Mesendoderm (in vitro differentiated cells): ENCODE data around the gene PNMA5.

Experiments used
- DNase-seq: peaks from one replicate; pipeline ENCODE4 v3.0.0; 2013
- H2AK5ac ChIP-seq: 2 replicates; pipeline ENCODE4 v1.6.1; 2013; ENCODE audit warnings: low read length, inconsistent platforms
- H2BK120ac ChIP-seq: 2 replicates; pipeline ENCODE4 v1.6.1; 2013; ENCODE audit warnings: low read depth, mild to moderate bottlenecking, low read length, moderate library complexity, mixed read lengths
- H2BK15ac ChIP-seq: replicated peaks from 2 replicates; pipeline ENCODE4 v1.6.1; 2013; ENCODE audit warnings: low read depth, mild to moderate bottlenecking, moderate library complexity
- H2BK5ac ChIP-seq: 2 replicates; pipeline ENCODE4 v1.6.1; 2013; ENCODE audit warnings: low read length, inconsistent platforms
- H3K18ac ChIP-seq: 2 replicates; pipeline ENCODE4 v1.6.1; 2013; ENCODE audit warnings: mild to moderate bottlenecking, low read length, mixed read lengths
- H3K23ac ChIP-seq: one replicate; pipeline ENCODE4 v1.6.1; 2013; ENCODE audit warnings: low read length
- H3K27ac ChIP-seq: 2 replicates; pipeline ENCODE4 v1.5.1; 2013; ENCODE audit warnings: low read depth, mild to moderate bottlenecking, inconsistent platforms, low read length, moderate library complexity
- H3K27me3 ChIP-seq: 2 replicates; pipeline ENCODE4 v1.6.1; 2013; ENCODE audit warnings: low read length, control low read depth, mild to moderate bottlenecking, inconsistent platforms; ENCODE audit not compliant: insufficient read depth, poor library complexity
- H3K36me3 ChIP-seq: 2 replicates; pipeline ENCODE4 v1.6.1; 2013; ENCODE audit warnings: low read length, inconsistent platforms; ENCODE audit not compliant: control insufficient read depth, insufficient read depth
- H3K4ac ChIP-seq: one replicate; pipeline ENCODE4 v1.6.1; 2013; ENCODE audit warnings: low read depth, mild to moderate bottlenecking, low read length, moderate library complexity
- H3K4me1 ChIP-seq: 2 replicates; pipeline ENCODE4 v1.6.1; 2013; ENCODE audit warnings: low read depth, low read length, inconsistent platforms; ENCODE audit not compliant: control insufficient read depth
- H3K4me2 ChIP-seq: 2 replicates; pipeline ENCODE4 v1.6.1; 2013; ENCODE audit warnings: low read length
- H3K4me3 ChIP-seq: 2 replicates; pipeline ENCODE4 v1.5.1; 2013; ENCODE audit warnings: mild to moderate bottlenecking, low read length
- H3K56ac ChIP-seq: one replicate; pipeline ENCODE4 v1.6.1; 2013; ENCODE audit warnings: low read length
- H3K79me1 ChIP-seq: 2 replicates; pipeline ENCODE4 v1.6.1; 2013; ENCODE audit warnings: low read length, inconsistent platforms
- H3K79me2 ChIP-seq: 2 replicates; pipeline ENCODE4 v1.6.1; 2013; ENCODE audit warnings: mild to moderate bottlenecking, low read length; ENCODE audit not compliant: control insufficient read depth, insufficient read depth
- H3K9ac ChIP-seq: 2 replicates; pipeline ENCODE4 v1.6.1; 2013; ENCODE audit warnings: low read length, inconsistent platforms
- H4K5ac ChIP-seq: one replicate; pipeline ENCODE4 v1.6.1; 2013; ENCODE audit warnings: low read length
- H4K8ac ChIP-seq: one replicate; pipeline ENCODE4 v1.6.1; 2013; ENCODE audit warnings: low read depth, mild to moderate bottlenecking, control low read depth, low read length, moderate library complexity
- WGBS: extraction: QIAGEN DNeasy Blood & Tissue Kit; methylation state at CpG from one replicate; pipeline ENCODE4 v1.1.7; 2013; ENCODE audit warnings: low lambda C conversion rate, missing lambda C conversion rate; ENCODE audit not compliant: insufficient coverage; ENCODE audit errors: extremely low coverage; 5-methylcytosine and 5-hydroxymethylcytosine counted together

The PNMA5 gene

DNA sequence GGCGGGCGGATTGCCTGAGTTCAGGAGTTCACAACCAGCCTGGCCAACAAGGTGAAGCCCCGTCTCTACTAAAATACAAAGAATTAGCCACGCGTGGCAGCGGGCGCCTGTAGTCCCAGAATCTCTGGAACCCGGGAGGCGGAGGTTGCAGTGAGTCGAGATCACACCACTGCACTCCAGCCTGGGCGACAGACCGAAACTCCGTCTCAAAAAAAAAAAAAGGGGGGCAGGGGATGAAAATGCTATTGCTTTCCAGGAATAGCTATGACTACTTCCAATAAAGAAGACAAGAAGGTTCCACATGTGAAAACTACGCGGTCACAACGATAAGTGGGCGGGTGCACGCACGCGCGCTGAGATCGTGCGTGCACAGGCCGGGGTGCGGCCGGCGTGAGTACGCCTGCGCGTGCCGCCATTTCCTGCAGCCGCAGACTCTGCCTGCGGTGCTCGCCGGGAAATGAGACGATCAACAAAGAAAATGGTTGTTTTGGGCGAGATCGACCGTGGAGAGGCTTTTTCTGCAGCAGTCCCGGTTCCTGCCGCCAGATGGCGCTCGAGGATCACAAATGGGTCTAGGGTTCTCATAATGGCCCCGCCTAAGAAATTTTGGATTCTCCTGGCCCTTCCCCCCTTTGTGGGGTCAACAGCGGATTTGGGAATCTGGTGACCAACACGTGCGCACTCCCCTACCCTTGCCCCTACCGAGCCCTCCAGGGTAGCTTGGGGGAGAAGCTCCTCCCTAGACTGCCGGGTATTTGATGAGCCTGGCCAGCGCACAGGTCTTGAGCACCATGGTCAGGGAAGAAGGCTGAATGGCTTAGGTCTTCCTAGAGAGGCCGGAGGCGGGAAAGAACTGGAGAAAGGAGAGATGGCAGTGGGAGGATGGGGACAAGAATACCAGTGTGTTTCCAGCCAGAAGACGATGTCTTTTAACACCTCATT lies 35.1 kb downstream of the PNMA5 start:
- Histone ChIP-seq H3K79me1 (no peaks in the 10 kb centered on the region), H3K27me3 (no peaks in the 10 kb centered on the region), H2BK5ac (no peak overlapping the region), H2BK120ac (no peak overlapping the region), H3K56ac (peak overlapping the region; percentile 78), H3K23ac (no peak overlapping the region), H3K9ac (peak overlapping the region; percentile 54), H3K27ac (no peak overlapping the region), H4K8ac (peak overlapping the region; percentile 81), H3K79me2 (no peaks in the 10 kb centered on the region), H3K4me1 (no peaks in the 10 kb centered on the region), H4K5ac (no peak overlapping the region), H3K4me2 (no peak overlapping the region), H3K4ac (no peak overlapping the region), H2AK5ac (no peak overlapping the region), H3K4me3 (no peak overlapping the region), H2BK15ac (no peak overlapping the region), H3K18ac (no peak overlapping the region), H3K36me3 (no peaks in the 10 kb centered on the region)
- DNase-seq = peak; percentile 88
- WGBS = no CpG with 5 or more reads among the region's 53 CpGs

- no peak overlapping the region for H3K18ac ChIP-seq
- H3K36me3 ChIP-seq = no peaks in the 10 kb centered on the region
- no peak overlapping the region for H2BK5ac ChIP-seq
- H2BK120ac ChIP-seq = no peak overlapping the region
- H3K4me3 ChIP-seq = no peak overlapping the region
- H3K79me2 ChIP-seq = no peaks in the 10 kb centered on the region
- no peak overlapping the region for H2BK15ac ChIP-seq
- H3K56ac ChIP-seq = peak overlapping the region; percentile 25
- H3K4me2 ChIP-seq = no peak overlapping the region
- H3K79me1 ChIP-seq = no peaks in the 10 kb centered on the region
- H4K5ac ChIP-seq = peak overlapping the region; percentile 91
- no peak overlapping the region for H3K4ac ChIP-seq
- DNase-seq = peak; percentile 1
- no CpG with 5 or more reads among the region's 5 CpGs for whole genome bisulfite sequencing
- peak overlapping the region; percentile 81 for H4K8ac ChIP-seq
- H3K9ac ChIP-seq = no peak overlapping the region
- H3K23ac ChIP-seq = no peak overlapping the region
- H3K4me1 ChIP-seq = no peaks in the 10 kb centered on the region
- H2AK5ac ChIP-seq = no peak overlapping the region
- H3K27ac ChIP-seq = no peak overlapping the region
- H3K27me3 ChIP-seq = no peaks in the 10 kb centered on the region
These were observed 35.9 kb downstream of the PNMA5 start for GRCh38 chrX:152958047-152958446.

DNA sequence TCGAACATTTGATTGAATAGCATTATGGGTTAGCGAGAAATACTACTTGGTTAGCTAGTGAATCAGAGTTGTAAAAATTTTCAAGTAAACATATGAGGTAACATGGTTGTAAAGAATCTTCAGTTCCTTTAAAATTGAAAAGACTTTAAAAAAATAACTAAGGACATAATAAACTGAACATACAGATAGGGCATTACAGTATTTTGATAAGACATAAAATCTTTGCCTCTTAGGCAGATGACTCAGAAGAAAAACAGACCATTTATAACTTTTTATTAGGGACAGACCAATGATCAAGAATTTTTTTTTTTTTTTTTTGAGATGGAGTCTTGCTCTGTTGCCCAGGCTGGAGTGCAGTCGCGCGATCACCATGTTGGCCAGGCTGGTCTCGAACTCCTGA lies 43.1 kb downstream of the PNMA5 start:
- Histone ChIP-seq H3K36me3 (no peaks in the 10 kb centered on the region), H4K5ac (no peak overlapping the region), H3K4ac (no peak overlapping the region), H2BK120ac (no peak overlapping the region), H3K27ac (no peak overlapping the region), H3K18ac (no peak overlapping the region), H3K4me1 (no peaks in the 10 kb centered on the region), H3K4me3 (no peak overlapping the region), H3K23ac (no peak overlapping the region), H2BK15ac (no peak overlapping the region), H2AK5ac (no peak overlapping the region), H3K79me2 (no peaks in the 10 kb centered on the region), H3K9ac (no peak overlapping the region), H4K8ac (no peak overlapping the region), H2BK5ac (no peak overlapping the region), H3K56ac (no peak overlapping the region), H3K79me1 (no peaks in the 10 kb centered on the region), H3K27me3 (no peaks in the 10 kb centered on the region), H3K4me2 (no peak overlapping the region)
- DNase-seq = no peak
- no CpG with 5 or more reads among the region's 6 CpGs for WGBS

DNA sequence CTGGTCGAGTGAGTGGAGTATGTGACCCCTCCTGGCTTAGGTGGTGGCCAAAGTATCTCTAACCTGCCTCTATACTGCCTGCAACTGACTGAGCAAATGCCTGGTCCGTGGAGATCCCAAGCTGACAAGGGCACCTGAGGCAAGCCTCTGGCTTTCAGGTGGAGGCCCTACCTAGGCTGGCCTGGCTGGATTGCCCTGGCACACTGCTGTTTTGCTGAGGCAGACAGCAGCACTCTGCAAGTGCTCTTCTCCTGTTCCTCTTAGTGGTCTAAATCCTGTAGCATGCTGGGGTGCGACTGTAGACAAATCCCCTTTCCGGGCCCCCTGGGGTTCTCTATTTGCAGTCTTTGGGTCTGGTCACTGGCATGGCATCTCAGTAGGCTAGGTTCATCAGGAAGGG lies 44.8 kb downstream of the PNMA5 start:
- Histone ChIP-seq H3K23ac (no peak overlapping the region), H2AK5ac (no peak overlapping the region), H3K36me3 (no peaks in the 10 kb centered on the region), H3K9ac (no peak overlapping the region), H3K79me2 (no peaks in the 10 kb centered on the region), H3K27ac (no peak overlapping the region), H2BK120ac (no peak overlapping the region), H3K27me3 (no peaks in the 10 kb centered on the region), H3K56ac (no peak overlapping the region), H3K4me3 (no peak overlapping the region), H3K4me2 (no peak overlapping the region), H4K8ac (no peak overlapping the region), H3K18ac (no peak overlapping the region), H3K4ac (no peak overlapping the region), H3K79me1 (no peaks in the 10 kb centered on the region), H2BK15ac (no peak overlapping the region), H4K5ac (no peak overlapping the region), H2BK5ac (no peak overlapping the region), H3K4me1 (no peaks in the 10 kb centered on the region)
- no CpG with 5 or more reads among the region's 4 CpGs for WGBS
- no peak for DNase-seq

DNA sequence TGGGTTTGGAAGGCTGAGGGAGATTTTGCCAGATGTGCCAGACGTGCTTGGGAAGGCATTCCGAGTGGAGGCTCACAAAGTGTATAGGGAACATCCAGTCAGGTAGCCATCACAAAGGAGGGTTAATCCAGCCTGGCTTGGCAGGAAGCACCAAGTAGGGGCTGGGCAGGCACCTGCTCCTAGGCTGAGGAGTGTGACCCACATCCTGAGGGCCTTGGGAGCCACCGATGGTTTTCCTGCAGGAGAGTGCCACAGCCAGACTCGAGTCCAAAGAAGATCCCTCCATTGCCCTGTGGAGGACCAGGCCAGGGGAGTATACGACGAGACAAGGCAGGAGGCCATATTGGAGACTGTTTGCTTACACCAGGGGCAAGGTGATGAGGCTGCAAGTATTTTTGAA lies 47.2 kb downstream of the PNMA5 start:
- H2BK5ac ChIP-seq = no peak overlapping the region
- no peak overlapping the region for H3K23ac ChIP-seq
- no peak overlapping the region for H3K18ac ChIP-seq
- no peak overlapping the region for H2BK15ac ChIP-seq
- no peak overlapping the region for H2AK5ac ChIP-seq
- H3K36me3 ChIP-seq = no peaks in the 10 kb centered on the region
- H3K4me3 ChIP-seq = no peak overlapping the region
- H3K79me1 ChIP-seq = no peaks in the 10 kb centered on the region
- H4K8ac ChIP-seq = no peak overlapping the region
- no peaks in the 10 kb centered on the region for H3K4me1 ChIP-seq
- no peak overlapping the region for H4K5ac ChIP-seq
- H3K79me2 ChIP-seq = no peaks in the 10 kb centered on the region
- H3K27ac ChIP-seq = no peak overlapping the region
- H3K56ac ChIP-seq = no peak overlapping the region
- no peak overlapping the region for H3K9ac ChIP-seq
- H3K4me2 ChIP-seq = no peak overlapping the region
- no peaks in the 10 kb centered on the region for H3K27me3 ChIP-seq
- H2BK120ac ChIP-seq = no peak overlapping the region
- DNase-seq = no peak
- no peak overlapping the region for H3K4ac ChIP-seq
- no CpG with 5 or more reads among the region's 6 CpGs for WGBS
